Epithelial cell of esophagus (primary cell): ENCODE results near the gene ALOX5.

Experiments used
- DNase-seq: peaks from one replicate; pipeline ENCODE4 v3.0.0; 2010; ENCODE audit warnings: low read depth
- H3K4me3 ChIP-seq: 2 replicates; pipeline ENCODE4 v1.5.1; 2011; ENCODE audit warnings: mild to moderate bottlenecking, low read length, control low read depth
- CTCF ChIP-seq: IDR thresholded peaks from 2 replicates; pipeline ENCODE4 v1.5.1; 2011; ENCODE audit warnings: low read depth, mild to moderate bottlenecking, low read length, control low read depth, inconsistent platforms; ENCODE audit not compliant: insufficient read depth; ENCODE audit errors: missing control alignments

The ALOX5 gene

GRCh38 chr10:45451407-45451806, 77.4 kb downstream of the ALOX5 start:
- no peak for TF ChIP-seq CTCF

DNA sequence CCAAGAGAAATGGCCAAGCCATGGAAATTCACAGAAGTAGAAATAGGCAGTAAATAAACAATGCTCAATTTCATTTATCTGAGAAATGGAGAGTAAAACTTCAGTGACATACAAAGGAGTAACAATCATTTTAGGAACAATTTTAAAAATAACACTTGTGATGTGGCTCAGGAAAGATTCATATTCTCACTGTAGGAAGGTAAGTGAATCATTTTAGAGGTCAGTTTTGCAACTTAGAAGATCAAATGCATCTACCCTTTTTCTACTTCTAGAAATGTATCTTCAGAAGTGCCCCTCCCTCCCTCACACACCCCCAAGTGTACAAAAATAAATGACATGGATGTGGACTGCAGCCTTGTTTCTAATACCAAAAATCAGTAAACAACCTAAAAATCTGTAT, 78.3 kb downstream of the ALOX5 start:
- no peak overlapping the region for H3K4me3 ChIP-seq
- TF ChIP-seq CTCF, result no peak
- no peak for DNase-seq

More at GRCh38 chr10:45451407-45451806, 77.4 kb downstream of the ALOX5 start:
- H3K4me3 ChIP-seq, result no peak overlapping the region
- no peak for DNase-seq

DNA sequence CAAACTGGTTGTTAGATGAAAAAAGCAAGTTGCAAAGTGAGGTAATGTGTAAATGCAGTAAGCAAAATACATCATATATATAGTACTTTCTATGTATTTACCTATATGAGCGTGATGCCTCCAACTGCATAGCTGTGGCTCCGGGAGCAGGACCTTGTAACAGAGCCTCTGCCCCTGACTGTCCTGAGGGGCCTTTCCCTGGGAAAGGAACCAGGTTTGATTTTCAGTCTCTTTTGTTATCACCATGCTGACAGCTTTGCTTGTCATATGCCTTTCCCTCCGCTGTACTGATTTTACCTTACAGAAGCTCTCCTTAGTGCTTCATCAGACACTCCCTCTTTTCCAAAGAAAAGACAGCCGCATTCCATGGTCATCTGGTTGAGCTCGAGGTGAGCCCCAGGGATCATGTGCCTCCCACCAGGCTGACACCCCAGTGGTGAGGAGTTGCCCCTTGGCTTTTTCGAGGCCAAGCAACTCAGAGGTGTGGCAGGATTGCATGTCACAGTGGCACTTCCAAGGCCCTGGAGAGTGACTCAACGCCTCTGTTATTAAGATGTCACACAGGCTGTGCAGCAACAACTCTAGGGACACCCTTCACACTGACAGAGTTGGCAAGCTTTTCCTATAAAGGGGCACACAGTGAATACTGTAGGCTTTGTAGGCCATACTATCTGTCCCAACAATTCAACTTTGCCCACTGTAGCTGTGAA, 78.9 kb downstream of the ALOX5 start:
- no peak for TF ChIP-seq CTCF
- no peak overlapping the region for H3K4me3 ChIP-seq
- DNase-seq, result no peak

- no peak for DNase-seq
- TF ChIP-seq CTCF, result no peak
- no peak overlapping the region for H3K4me3 ChIP-seq
Observed at GRCh38 chr10:45453639-45454255, 79.7 kb downstream of the ALOX5 start.

GRCh38 chr10:45454262-45454661, 80.2 kb downstream of the ALOX5 start:
- TF ChIP-seq CTCF, result no peak
- DNase-seq, result no peak
- H3K4me3 ChIP-seq, result no peak overlapping the region

- no peak overlapping the region for H3K4me3 ChIP-seq
- TF ChIP-seq CTCF, result no peak
- no peak for DNase-seq
Observed at GRCh38 chr10:45454859-45455258, 80.8 kb downstream of the ALOX5 start.

- H3K4me3 ChIP-seq, result no peak overlapping the region
- DNase-seq, result no peak
- TF ChIP-seq CTCF, result no peak
Observed at GRCh38 chr10:45456233-45456632, 82.2 kb downstream of the ALOX5 start.
